HEK293 (cell line): Measurements from ENCODE around the gene IL2RG.

Experiments
- GLIS1 ChIP-seq: fragments of 450-650 bp; formaldehyde crosslinking; IDR thresholded peaks from 2 replicates; pipeline ENCODE4 v1.5.1; 2016; ENCODE audit warnings: missing biosample characterization, missing genetic modification characterization
- IKZF3 ChIP-seq: fragments of 450-650 bp; IDR thresholded peaks from 2 replicates; pipeline ENCODE4 v1.5.0; 2018; ENCODE audit warnings: missing biosample characterization, mild to moderate bottlenecking, missing genetic modification characterization, moderate library complexity
- KLF10 ChIP-seq: fragments of 450-650 bp; IDR thresholded peaks from 2 replicates; pipeline ENCODE4 v1.5.1; 2018; ENCODE audit warnings: missing biosample characterization, mild to moderate bottlenecking, missing genetic modification characterization
- MZF1 ChIP-seq: fragments of 450-650 bp; formaldehyde crosslinking; IDR thresholded peaks from 2 replicates; pipeline ENCODE4 v1.5.1; 2017; ENCODE audit warnings: missing biosample characterization, missing genetic modification characterization, borderline replicate concordance
- OSR2 ChIP-seq: fragments of 450-650 bp; formaldehyde crosslinking; IDR thresholded peaks from 2 replicates; pipeline ENCODE4 v1.5.1; 2016; ENCODE audit warnings: missing biosample characterization, missing genetic modification characterization
- PRDM2 ChIP-seq: fragments of 450-650 bp; formaldehyde crosslinking; IDR thresholded peaks from 2 replicates; pipeline ENCODE4 v1.5.1; 2016; ENCODE audit warnings: missing biosample characterization, missing genetic modification characterization, borderline replicate concordance
- SCRT2 ChIP-seq: fragments of 450-650 bp; formaldehyde crosslinking; IDR thresholded peaks from 2 replicates; pipeline ENCODE4 v1.5.1; 2016; ENCODE audit warnings: missing biosample characterization, missing genetic modification characterization
- ZBTB21 ChIP-seq: fragments of 450-650 bp; formaldehyde crosslinking; IDR thresholded peaks from 2 replicates; pipeline ENCODE4 v1.5.1; 2017; ENCODE audit warnings: missing biosample characterization, missing genetic modification characterization
- ZBTB6 ChIP-seq: fragments of 450-650 bp; formaldehyde crosslinking; IDR thresholded peaks from 2 replicates; pipeline ENCODE4 v1.5.1; 2017; ENCODE audit warnings: missing biosample characterization, missing genetic modification characterization
- ZBTB7A ChIP-seq: fragments of 450-650 bp; formaldehyde crosslinking; IDR thresholded peaks from 2 replicates; pipeline ENCODE4 v1.5.1; 2016; ENCODE audit warnings: low read depth, missing biosample characterization, missing genetic modification characterization
- ZFP37 ChIP-seq: fragments of 450-650 bp; formaldehyde crosslinking; IDR thresholded peaks from 2 replicates; pipeline ENCODE4 v1.5.1; 2016; ENCODE audit warnings: missing biosample characterization, missing genetic modification characterization
- ZNF112 ChIP-seq: fragments of 450-650 bp; formaldehyde crosslinking; IDR thresholded peaks from 2 replicates; pipeline ENCODE4 v1.5.0; 2017; ENCODE audit warnings: missing biosample characterization, missing genetic modification characterization
- ZNF138 ChIP-seq: fragments of 450-650 bp; formaldehyde crosslinking; IDR thresholded peaks from 2 replicates; pipeline ENCODE4 v1.5.1; 2016; ENCODE audit warnings: missing biosample characterization, missing genetic modification characterization, borderline replicate concordance
- ZNF16 ChIP-seq: fragments of 450-650 bp; formaldehyde crosslinking; IDR thresholded peaks from 2 replicates; pipeline ENCODE4 v1.5.1; 2016; ENCODE audit warnings: low read depth, missing biosample characterization, missing genetic modification characterization
- ZNF169 ChIP-seq: fragments of 450-650 bp; formaldehyde crosslinking; IDR thresholded peaks from 2 replicates; pipeline ENCODE4 v1.5.1; 2016; ENCODE audit warnings: missing biosample characterization, missing genetic modification characterization
- ZNF214 ChIP-seq: fragments of 450-650 bp; formaldehyde crosslinking; IDR thresholded peaks from 2 replicates; pipeline ENCODE4 v1.5.1; 2017; ENCODE audit warnings: missing biosample characterization, mild to moderate bottlenecking, missing genetic modification characterization, borderline replicate concordance
- ZNF239 ChIP-seq: fragments of 450-650 bp; formaldehyde crosslinking; IDR thresholded peaks from 2 replicates; pipeline ENCODE4 v1.5.1; 2016; ENCODE audit warnings: missing biosample characterization, missing genetic modification characterization
- ZNF324 ChIP-seq: fragments of 450-650 bp; formaldehyde crosslinking; IDR thresholded peaks from 2 replicates; pipeline ENCODE4 v1.5.1; 2016; ENCODE audit warnings: missing biosample characterization, missing genetic modification characterization
- ZNF416 ChIP-seq: fragments of 450-650 bp; formaldehyde crosslinking; IDR thresholded peaks from 2 replicates; pipeline ENCODE4 v1.5.1; 2016; ENCODE audit warnings: missing biosample characterization, missing genetic modification characterization
- ZNF488 ChIP-seq: fragments of 450-650 bp; formaldehyde crosslinking; IDR thresholded peaks from 2 replicates; pipeline ENCODE4 v1.5.1; 2016; ENCODE audit warnings: missing biosample characterization, missing genetic modification characterization
- ZNF530 ChIP-seq: fragments of 450-650 bp; formaldehyde crosslinking; IDR thresholded peaks from 2 replicates; pipeline ENCODE4 v1.5.1; 2016; ENCODE audit warnings: low read depth, missing biosample characterization, missing genetic modification characterization
- ZNF544 ChIP-seq: fragments of 450-650 bp; formaldehyde crosslinking; IDR thresholded peaks from 2 replicates; pipeline ENCODE4 v1.5.0; 2017; ENCODE audit warnings: missing biosample characterization, missing genetic modification characterization
- ZNF549 ChIP-seq: fragments of 450-650 bp; IDR thresholded peaks from 2 replicates; pipeline ENCODE4 v1.5.1; 2018; ENCODE audit warnings: missing biosample characterization, missing genetic modification characterization, mild to moderate bottlenecking, inconsistent platforms, moderate library complexity
- ZNF558 ChIP-seq: fragments of 450-650 bp; formaldehyde crosslinking; IDR thresholded peaks from 2 replicates; pipeline ENCODE4 v1.5.1; 2016; ENCODE audit warnings: missing biosample characterization, missing genetic modification characterization
- ZNF621 ChIP-seq: fragments of 450-650 bp; formaldehyde crosslinking; IDR thresholded peaks from 2 replicates; pipeline ENCODE4 v1.5.1; 2017; ENCODE audit warnings: missing biosample characterization, missing genetic modification characterization
- ZNF624 ChIP-seq: fragments of 450-650 bp; formaldehyde crosslinking; IDR thresholded peaks from 2 replicates; pipeline ENCODE4 v1.5.1; 2017; ENCODE audit warnings: missing biosample characterization, missing genetic modification characterization
- ZNF747 ChIP-seq: fragments of 450-650 bp; formaldehyde crosslinking; IDR thresholded peaks from 2 replicates; pipeline ENCODE4 v1.5.1; 2016; ENCODE audit warnings: missing biosample characterization, missing genetic modification characterization
- ZNF76 ChIP-seq: fragments of 450-650 bp; formaldehyde crosslinking; IDR thresholded peaks from 2 replicates; pipeline ENCODE4; 2016; ENCODE audit warnings: low read depth, missing biosample characterization, missing genetic modification characterization, borderline replicate concordance
- ZNF785 ChIP-seq: fragments of 450-650 bp; formaldehyde crosslinking; IDR thresholded peaks from 2 replicates; pipeline ENCODE4 v1.5.1; 2016; ENCODE audit warnings: missing biosample characterization, missing genetic modification characterization
- ZNF791 ChIP-seq: fragments of 450-650 bp; formaldehyde crosslinking; IDR thresholded peaks from 2 replicates; pipeline ENCODE4 v1.5.1; 2016; ENCODE audit warnings: missing biosample characterization, missing genetic modification characterization
- ZNF843 ChIP-seq: fragments of 450-650 bp; formaldehyde crosslinking; IDR thresholded peaks from 2 replicates; pipeline ENCODE4 v1.5.1; 2016; ENCODE audit warnings: missing biosample characterization, missing genetic modification characterization
- ZSCAN30 ChIP-seq: fragments of 450-650 bp; IDR thresholded peaks from 2 replicates; pipeline ENCODE4 v1.5.1; 2018; ENCODE audit warnings: missing biosample characterization, mild to moderate bottlenecking, missing genetic modification characterization, moderate library complexity
- TF ChIP-seq, protein P1 (sequence below): fragments of 450-650 bp; formaldehyde crosslinking; IDR thresholded peaks from 2 replicates; pipeline ENCODE4 v1.5.1; 2016; ENCODE audit warnings: missing biosample characterization, missing genetic modification characterization

Gene IL2RG

GRCh38 chrX:71095981-71096759, 15.2 kb downstream of the IL2RG start (continued):
- no peak for TF ChIP-seq PRDM2
- TF ChIP-seq ZNF530 (tag by site-specific recombination) = no peak
- TF ChIP-seq ZNF558 = no peak
- no peak for TF ChIP-seq IKZF3 (tag by site-specific recombination)
- TF ChIP-seq ZNF76 (tag by site-specific recombination) = no peak
- no peak for TF ChIP-seq ZNF214 (tag by site-specific recombination)
- no peak; the same call in none of the 2 replicates for TF ChIP-seq GLIS1 (tag by site-specific recombination)
- no peak for TF ChIP-seq ZNF416 (tag by site-specific recombination)
- no peak for TF ChIP-seq ZNF239 (tag by site-specific recombination)
- TF ChIP-seq ZNF138 (tag by site-specific recombination) = no peak
- no peak for TF ChIP-seq ZNF488
- TF ChIP-seq ZBTB7A (tag by site-specific recombination) = no peak
- peak; percentile 97 for TF ChIP-seq SCRT2 (tag by site-specific recombination)
- no peak for TF ChIP-seq ZSCAN30 (tag by site-specific recombination)
- no peak for TF ChIP-seq ZNF624 (tag by site-specific recombination)
- TF ChIP-seq ZFP37 (tag by site-specific recombination) = no peak
- no peak for TF ChIP-seq ZNF112 (tag by site-specific recombination)
- no peak for TF ChIP-seq ZNF324
- TF ChIP-seq ZBTB21 (tag by site-specific recombination) = no peak
- no peak for TF ChIP-seq ZNF549
- no peak for TF ChIP-seq OSR2 (tag by site-specific recombination)
- TF ChIP-seq, protein P1, sequence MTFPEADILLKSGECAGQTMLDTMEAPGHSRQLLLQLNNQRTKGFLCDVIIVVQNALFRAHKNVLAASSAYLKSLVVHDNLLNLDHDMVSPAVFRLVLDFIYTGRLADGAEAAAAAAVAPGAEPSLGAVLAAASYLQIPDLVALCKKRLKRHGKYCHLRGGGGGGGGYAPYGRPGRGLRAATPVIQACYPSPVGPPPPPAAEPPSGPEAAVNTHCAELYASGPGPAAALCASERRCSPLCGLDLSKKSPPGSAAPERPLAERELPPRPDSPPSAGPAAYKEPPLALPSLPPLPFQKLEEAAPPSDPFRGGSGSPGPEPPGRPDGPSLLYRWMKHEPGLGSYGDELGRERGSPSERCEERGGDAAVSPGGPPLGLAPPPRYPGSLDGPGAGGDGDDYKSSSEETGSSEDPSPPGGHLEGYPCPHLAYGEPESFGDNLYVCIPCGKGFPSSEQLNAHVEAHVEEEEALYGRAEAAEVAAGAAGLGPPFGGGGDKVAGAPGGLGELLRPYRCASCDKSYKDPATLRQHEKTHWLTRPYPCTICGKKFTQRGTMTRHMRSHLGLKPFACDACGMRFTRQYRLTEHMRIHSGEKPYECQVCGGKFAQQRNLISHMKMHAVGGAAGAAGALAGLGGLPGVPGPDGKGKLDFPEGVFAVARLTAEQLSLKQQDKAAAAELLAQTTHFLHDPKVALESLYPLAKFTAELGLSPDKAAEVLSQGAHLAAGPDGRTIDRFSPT (tag by site-specific recombination) = no peak
- no peak for TF ChIP-seq ZNF169
- TF ChIP-seq KLF10 (tag by site-specific recombination) = no peak
- no peak for TF ChIP-seq ZBTB6 (tag by site-specific recombination)
- no peak for TF ChIP-seq ZNF785 (tag by site-specific recombination)
- TF ChIP-seq ZNF621 = no peak
- no peak for TF ChIP-seq ZNF747 (tag by site-specific recombination)
- no peak for TF ChIP-seq ZNF791 (tag by site-specific recombination)
- no peak for TF ChIP-seq ZNF16 (tag by site-specific recombination)
- peak; percentile 89 for TF ChIP-seq MZF1
- no peak for TF ChIP-seq ZNF544 (tag by site-specific recombination)
- TF ChIP-seq ZNF843 (tag by site-specific recombination) = no peak
